ENCODE results near the gene VAT1.

DNA sequence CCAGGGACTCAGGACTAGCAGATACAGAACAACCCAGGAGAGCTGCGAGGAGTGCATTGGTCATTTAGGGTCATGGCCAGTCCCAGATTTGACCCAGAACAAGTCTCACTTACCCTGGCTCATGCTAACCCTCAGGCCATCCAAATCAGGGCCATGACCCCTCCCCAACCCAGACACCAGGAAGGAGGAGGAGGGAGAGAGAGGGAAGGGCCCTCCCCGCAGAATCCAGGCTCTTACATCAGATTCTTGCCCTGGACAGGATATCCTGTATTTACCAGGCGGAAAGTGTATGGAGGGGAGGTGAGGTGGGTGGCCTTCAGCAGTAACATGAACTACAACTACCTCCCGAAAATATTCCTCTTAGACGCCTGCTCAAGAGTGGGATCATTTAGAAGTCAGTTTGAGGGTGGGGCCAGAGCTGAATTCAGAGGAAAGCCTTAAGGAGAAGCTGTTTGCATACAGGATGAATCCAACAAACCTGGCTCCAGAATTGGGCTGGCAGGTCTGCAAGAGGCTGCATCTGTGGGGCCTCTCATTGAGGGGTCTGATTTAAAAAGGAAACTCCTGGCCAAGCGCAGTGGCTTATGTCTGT lies 2.1 kb downstream of the VAT1 start:
- no peak for TF ChIP-seq EZH2 (IDR thresholded peaks at IDR 0.05; ENCODE audit: borderline replicate concordance, insufficient read depth, low read depth, low read length, poor library complexity, severe bottlenecking)
- TF ChIP-seq, protein P1, sequence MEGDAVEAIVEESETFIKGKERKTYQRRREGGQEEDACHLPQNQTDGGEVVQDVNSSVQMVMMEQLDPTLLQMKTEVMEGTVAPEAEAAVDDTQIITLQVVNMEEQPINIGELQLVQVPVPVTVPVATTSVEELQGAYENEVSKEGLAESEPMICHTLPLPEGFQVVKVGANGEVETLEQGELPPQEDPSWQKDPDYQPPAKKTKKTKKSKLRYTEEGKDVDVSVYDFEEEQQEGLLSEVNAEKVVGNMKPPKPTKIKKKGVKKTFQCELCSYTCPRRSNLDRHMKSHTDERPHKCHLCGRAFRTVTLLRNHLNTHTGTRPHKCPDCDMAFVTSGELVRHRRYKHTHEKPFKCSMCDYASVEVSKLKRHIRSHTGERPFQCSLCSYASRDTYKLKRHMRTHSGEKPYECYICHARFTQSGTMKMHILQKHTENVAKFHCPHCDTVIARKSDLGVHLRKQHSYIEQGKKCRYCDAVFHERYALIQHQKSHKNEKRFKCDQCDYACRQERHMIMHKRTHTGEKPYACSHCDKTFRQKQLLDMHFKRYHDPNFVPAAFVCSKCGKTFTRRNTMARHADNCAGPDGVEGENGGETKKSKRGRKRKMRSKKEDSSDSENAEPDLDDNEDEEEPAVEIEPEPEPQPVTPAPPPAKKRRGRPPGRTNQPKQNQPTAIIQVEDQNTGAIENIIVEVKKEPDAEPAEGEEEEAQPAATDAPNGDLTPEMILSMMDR (IDR thresholded peaks at IDR 0.05) = no peak

All from B cell (primary cell).